Suprapubic skin (tissue), 3 donors: ENCODE data around the gene MAPKAPK5.

Experiments used
- EP300 ChIP-seq: sonication (generic); formaldehyde crosslinking; IDR thresholded peaks from one replicate; pipeline ENCODE4 v1.6.1; 2017; ENCODE audit warnings: antibody characterized with exemption
- POLR2A ChIP-seq, 2 donors: fragments of 450-650 bp; IDR thresholded peaks; one replicate each; pipeline ENCODE4 v1.6.1; 2017; ENCODE audit warnings: antibody characterized with exemption in 2 of 2, mild to moderate bottlenecking in 2 of 2, moderate library complexity in 2 of 2
- TF ChIP-seq, protein P1 (sequence below), 2 donors: fragments of 200-600 bp in 1 of 2; fragments of 450-650 bp in 1 of 2; sonication (generic) in 1 of 2; IDR thresholded peaks; one replicate each; pipeline ENCODE4 v1.5.1; 2016 to 2019; ENCODE audit warnings: antibody characterized with exemption in 2 of 2, mild to moderate bottlenecking in 1 of 2, moderate library complexity in 1 of 2

DNA sequence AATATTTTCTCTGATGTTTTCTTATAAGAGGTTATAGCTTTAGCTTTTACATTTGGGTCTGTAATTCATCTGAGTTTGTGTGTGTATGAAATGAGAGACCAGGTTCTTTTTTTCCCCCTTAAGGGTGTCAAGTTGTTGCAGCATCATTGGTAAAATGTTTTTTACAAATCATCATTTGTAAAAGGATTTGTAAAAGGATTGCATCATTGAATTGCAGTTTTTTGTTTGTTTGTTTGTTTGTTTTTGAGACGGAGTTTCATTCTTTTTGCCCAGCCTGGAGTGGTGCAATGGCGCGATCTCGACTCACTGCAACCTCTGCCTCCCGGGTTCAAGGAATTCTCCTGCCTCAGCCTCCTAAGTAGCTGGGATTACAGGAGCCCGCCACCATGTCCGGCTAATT lies 31.1 kb downstream of the MAPKAPK5 start:
- TF ChIP-seq, protein P1, sequence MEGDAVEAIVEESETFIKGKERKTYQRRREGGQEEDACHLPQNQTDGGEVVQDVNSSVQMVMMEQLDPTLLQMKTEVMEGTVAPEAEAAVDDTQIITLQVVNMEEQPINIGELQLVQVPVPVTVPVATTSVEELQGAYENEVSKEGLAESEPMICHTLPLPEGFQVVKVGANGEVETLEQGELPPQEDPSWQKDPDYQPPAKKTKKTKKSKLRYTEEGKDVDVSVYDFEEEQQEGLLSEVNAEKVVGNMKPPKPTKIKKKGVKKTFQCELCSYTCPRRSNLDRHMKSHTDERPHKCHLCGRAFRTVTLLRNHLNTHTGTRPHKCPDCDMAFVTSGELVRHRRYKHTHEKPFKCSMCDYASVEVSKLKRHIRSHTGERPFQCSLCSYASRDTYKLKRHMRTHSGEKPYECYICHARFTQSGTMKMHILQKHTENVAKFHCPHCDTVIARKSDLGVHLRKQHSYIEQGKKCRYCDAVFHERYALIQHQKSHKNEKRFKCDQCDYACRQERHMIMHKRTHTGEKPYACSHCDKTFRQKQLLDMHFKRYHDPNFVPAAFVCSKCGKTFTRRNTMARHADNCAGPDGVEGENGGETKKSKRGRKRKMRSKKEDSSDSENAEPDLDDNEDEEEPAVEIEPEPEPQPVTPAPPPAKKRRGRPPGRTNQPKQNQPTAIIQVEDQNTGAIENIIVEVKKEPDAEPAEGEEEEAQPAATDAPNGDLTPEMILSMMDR (IDR thresholded peaks at IDR 0.05) = no peak
- no peak for TF ChIP-seq EP300
- TF ChIP-seq POLR2A (IDR thresholded peaks at IDR 0.05) = no peak
